Vagina (tissue), 2 donors: ENCODE results near the gene AMZ1.

Source experiments
- POLR2A ChIP-seq, 2 donors: fragments of 450-650 bp; IDR thresholded peaks; one replicate each; pipeline ENCODE4 v1.6.1; 2017; ENCODE audit warnings: antibody characterized with exemption in 2 of 2, mild to moderate bottlenecking in 2 of 2, moderate library complexity in 2 of 2
- POLR2AphosphoS5 ChIP-seq, 2 donors: sonication (generic); formaldehyde crosslinking; IDR thresholded peaks; one replicate each; pipeline ENCODE4 v1.9.0; 2017; ENCODE audit warnings: antibody characterized with exemption in 2 of 2, mild to moderate bottlenecking in 2 of 2, low read depth in 1 of 2; ENCODE audit not compliant: insufficient read depth in 1 of 2
- TF ChIP-seq, protein P1 (sequence below), 3 experiments: fragments of 450-650 bp in 2 of 3; fragments of 200-600 bp in 1 of 3; sonication (generic) in 1 of 3; IDR thresholded peaks; one replicate each; pipeline ENCODE4 v1.5.1; 2017 to 2019; ENCODE audit warnings: antibody characterized with exemption in 3 of 3, mild to moderate bottlenecking in 2 of 3, moderate library complexity in 2 of 3

DNA sequence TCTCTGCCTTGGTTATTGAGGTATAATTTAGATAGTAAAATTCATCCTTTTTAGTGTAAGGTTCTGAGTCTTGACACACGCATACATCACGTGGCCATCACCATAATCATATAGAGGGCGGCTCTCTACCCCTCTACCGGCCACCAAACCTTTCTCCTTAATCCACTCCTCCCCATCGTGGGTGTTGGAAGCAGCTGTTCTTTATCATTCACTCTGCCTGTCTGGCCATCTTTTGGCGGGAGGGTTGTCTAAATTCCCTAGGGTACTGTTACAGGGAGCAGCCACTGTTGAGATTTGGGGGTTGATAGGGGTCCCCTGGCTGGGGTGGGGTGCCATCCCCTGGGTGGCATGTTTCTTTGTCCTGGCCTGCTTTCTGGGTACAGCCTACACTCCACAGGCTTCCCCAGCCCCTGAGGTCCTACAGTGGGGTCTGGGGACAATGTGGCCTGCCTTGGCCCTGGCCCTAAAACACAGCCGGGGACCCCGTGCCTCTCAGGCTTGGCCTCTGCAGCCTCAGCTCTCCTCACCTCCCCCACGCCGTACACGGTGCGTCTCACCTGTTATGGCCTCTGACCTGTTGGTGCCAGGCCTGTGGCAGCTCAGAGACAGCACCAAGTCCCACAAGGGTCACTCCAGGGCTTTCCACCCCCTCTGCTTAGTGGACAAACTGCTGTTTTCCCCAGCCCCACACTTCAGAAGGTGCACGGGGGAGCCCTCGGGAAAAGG is 17.5 kb downstream of the AMZ1 start:
- TF ChIP-seq, protein P1, sequence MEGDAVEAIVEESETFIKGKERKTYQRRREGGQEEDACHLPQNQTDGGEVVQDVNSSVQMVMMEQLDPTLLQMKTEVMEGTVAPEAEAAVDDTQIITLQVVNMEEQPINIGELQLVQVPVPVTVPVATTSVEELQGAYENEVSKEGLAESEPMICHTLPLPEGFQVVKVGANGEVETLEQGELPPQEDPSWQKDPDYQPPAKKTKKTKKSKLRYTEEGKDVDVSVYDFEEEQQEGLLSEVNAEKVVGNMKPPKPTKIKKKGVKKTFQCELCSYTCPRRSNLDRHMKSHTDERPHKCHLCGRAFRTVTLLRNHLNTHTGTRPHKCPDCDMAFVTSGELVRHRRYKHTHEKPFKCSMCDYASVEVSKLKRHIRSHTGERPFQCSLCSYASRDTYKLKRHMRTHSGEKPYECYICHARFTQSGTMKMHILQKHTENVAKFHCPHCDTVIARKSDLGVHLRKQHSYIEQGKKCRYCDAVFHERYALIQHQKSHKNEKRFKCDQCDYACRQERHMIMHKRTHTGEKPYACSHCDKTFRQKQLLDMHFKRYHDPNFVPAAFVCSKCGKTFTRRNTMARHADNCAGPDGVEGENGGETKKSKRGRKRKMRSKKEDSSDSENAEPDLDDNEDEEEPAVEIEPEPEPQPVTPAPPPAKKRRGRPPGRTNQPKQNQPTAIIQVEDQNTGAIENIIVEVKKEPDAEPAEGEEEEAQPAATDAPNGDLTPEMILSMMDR (IDR thresholded peaks at IDR 0.05) = no peak
- TF ChIP-seq POLR2A (IDR thresholded peaks at IDR 0.05) (no peak), POLR2AphosphoS5 (IDR thresholded peaks at IDR 0.05; ENCODE audit: insufficient read depth in 1 of 2, low read depth in 1 of 2) (no peak)
